ENCODE measurements around the gene PACS2. TPM values are rescaled to one million over a fixed set of nuclear protein-coding genes. Genes with fewer than 3 reads are reported as not detected.

Gene PACS2
- total RNA-seq, 2 experiments from 2014 or later, result 28.3 to 29.9 TPM

GRCh38 chr14:105388976-105389375 is 74.4 kb downstream of the PACS2 start:
- CTCF ChIA-PET, result interaction anchor here (0.6 kb wide), 1 partner anchor 34 kb away, joined by 5 read pairs; no protein-coding TSS in a partner anchor
- no peaks in the 10 kb centered on the region for H3K27me3 Mint-ChIP-seq
- no peak for DNase-seq
- no peaks in the 10 kb centered on the region for H3K9me3 Mint-ChIP-seq
- peaks cover 15% of the 10 kb centered on the region for H3K4me1 Mint-ChIP-seq
- POLR2A ChIA-PET, result interaction anchor here (0.9 to 1.8 kb wide), 2 partner anchors 9 to 13 kb away, joined by 3 to 11 read pairs; partner anchors contain the start of gene TEX22
- no peaks in the 10 kb centered on the region for H3K36me3 Mint-ChIP-seq (ENCODE audit: low read depth)
- H3K27ac Mint-ChIP-seq, result no peak overlapping the region
- no peak overlapping the region for H3K4me3 Mint-ChIP-seq

GRCh38 chr14:105389534-105389933 is 75.0 kb downstream of the PACS2 start:
- Mint-ChIP-seq H3K4me3 (no peak overlapping the region), H3K27me3 (no peaks in the 10 kb centered on the region), H3K27ac (no peak overlapping the region), H3K4me1 (peaks cover 15% of the 10 kb centered on the region), H3K9me3 (no peaks in the 10 kb centered on the region), H3K36me3 (ENCODE audit: low read depth) (no peaks in the 10 kb centered on the region)
- DNase-seq, result no peak
- ChIA-PET POLR2A (interaction anchor here (0.8 to 1.8 kb wide), 3 partner anchors 9 to 15 kb away, joined by 3 to 11 read pairs (median 5); partner anchors contain the start of gene TEX22), CTCF (interaction anchor here (0.6 to 1.3 kb wide), 5 partner anchors 8 to 91 kb away, joined by 3 to 5 read pairs (median 3); partner anchors contain the start of gene TEX22)

- Mint-ChIP-seq H3K4me3 (no peak overlapping the region), H3K36me3 (ENCODE audit: low read depth) (no peaks in the 10 kb centered on the region), H3K27me3 (no peaks in the 10 kb centered on the region), H3K9me3 (no peaks in the 10 kb centered on the region), H3K4me1 (peaks cover 15% of the 10 kb centered on the region), H3K27ac (no peak overlapping the region)
- ChIA-PET CTCF (interaction anchor here (0.7 to 1.3 kb wide), 4 partner anchors 8 to 90 kb away, joined by 3 to 4 read pairs (median 3); partner anchors contain the start of gene TEX22), POLR2A (interaction anchor here (0.8 to 1.8 kb wide), 3 partner anchors 8 to 96 kb away, joined by 3 to 11 read pairs (median 5); partner anchors contain the start of genes CRIP1 and TEX22)
- no peak for DNase-seq
Observed at GRCh38 chr14:105389976-105390848, 75.7 kb downstream of the PACS2 start.

GRCh38 chr14:105390849-105391500 is 76.4 kb downstream of the PACS2 start:
- ChIA-PET POLR2A (interaction anchor here (1.2 kb wide), 1 partner anchor 95 kb away, joined by 3 read pairs; the partner anchor contains the start of gene CRIP1), CTCF (no interaction called here)
- Mint-ChIP-seq H3K27ac (no peak overlapping the region), H3K4me3 (no peak overlapping the region), H3K27me3 (no peaks in the 10 kb centered on the region), H3K9me3 (no peaks in the 10 kb centered on the region), H3K36me3 (ENCODE audit: low read depth) (no peaks in the 10 kb centered on the region), H3K4me1 (peaks cover 15% of the 10 kb centered on the region)
- DNase-seq, result no peak

GRCh38 chr14:105391541-105391940 is 77.0 kb downstream of the PACS2 start:
- DNase-seq, result no peak
- H3K9me3 Mint-ChIP-seq, result no peaks in the 10 kb centered on the region
- H3K27ac Mint-ChIP-seq, result no peak overlapping the region
- H3K4me1 Mint-ChIP-seq, result peaks cover 15% of the 10 kb centered on the region
- POLR2A ChIA-PET, result interaction anchor here (1.2 to 1.5 kb wide), 2 partner anchors 95 to 99 kb away, joined by 3 read pairs; partner anchors contain the start of gene CRIP1
- H3K36me3 Mint-ChIP-seq (ENCODE audit: low read depth), result no peaks in the 10 kb centered on the region
- no peaks in the 10 kb centered on the region for H3K27me3 Mint-ChIP-seq
- H3K4me3 Mint-ChIP-seq, result no peak overlapping the region
- CTCF ChIA-PET, result no interaction called here

GRCh38 chr14:105392131-105393090 is 77.9 kb downstream of the PACS2 start:
- Mint-ChIP-seq H3K4me1 (peaks cover 15% of the 10 kb centered on the region), H3K9me3 (no peaks in the 10 kb centered on the region), H3K27ac (no peak overlapping the region), H3K4me3 (no peak overlapping the region), H3K36me3 (ENCODE audit: low read depth) (no peaks in the 10 kb centered on the region), H3K27me3 (no peaks in the 10 kb centered on the region)
- ChIA-PET CTCF (no interaction called here), POLR2A (interaction anchor here (0.6 to 1.5 kb wide), 2 partner anchors 19 to 98 kb away, joined by 3 read pairs; no protein-coding TSS in a partner anchor)
- no peak for DNase-seq

GRCh38 chr14:105393151-105393550 is 78.6 kb downstream of the PACS2 start:
- Mint-ChIP-seq H3K27me3 (no peaks in the 10 kb centered on the region), H3K4me3 (no peak overlapping the region), H3K27ac (no peak overlapping the region), H3K36me3 (ENCODE audit: low read depth) (no peaks in the 10 kb centered on the region), H3K4me1 (peaks cover 19% of the 10 kb centered on the region), H3K9me3 (no peaks in the 10 kb centered on the region)
- no peak for DNase-seq
- CTCF ChIA-PET, result no interaction called here
- POLR2A ChIA-PET, result no interaction called here

GRCh38 chr14:105394714-105395537 is 80.4 kb downstream of the PACS2 start:
- Mint-ChIP-seq H3K4me1 (peaks cover 26% of the 10 kb centered on the region), H3K4me3 (no peak overlapping the region), H3K27ac (no peak overlapping the region), H3K36me3 (ENCODE audit: low read depth) (peaks cover 10% of the 10 kb centered on the region), H3K9me3 (no peaks in the 10 kb centered on the region), H3K27me3 (no peaks in the 10 kb centered on the region)
- CTCF ChIA-PET, result no interaction called here
- DNase-seq, result no peak
- POLR2A ChIA-PET, result no interaction called here

GRCh38 chr14:105395538-105395854 is 80.9 kb downstream of the PACS2 start:
- Mint-ChIP-seq H3K9me3 (no peaks in the 10 kb centered on the region), H3K27me3 (no peaks in the 10 kb centered on the region)
- POLR2A ChIA-PET, result no interaction called here

GRCh38 chr14:105397350-105397931 is 82.9 kb downstream of the PACS2 start:
- Mint-ChIP-seq H3K4me1 (peaks cover 23% of the 10 kb centered on the region), H3K4me3 (peak overlapping the region; percentile 44), H3K36me3 (ENCODE audit: low read depth) (peaks cover 28% of the 10 kb centered on the region), H3K27ac (peak overlapping the region; percentile 65), H3K27me3 (no peaks in the 10 kb centered on the region), H3K9me3 (peaks cover 4% of the 10 kb centered on the region)
- POLR2A ChIA-PET, result interaction anchor here (0.6 to 2.2 kb wide), 11 partner anchors 8 to 377 kb away, joined by 3 to 11 read pairs (median 5); partner anchors contain the start of gene CDCA4
- DNase-seq, result no peak
- CTCF ChIA-PET, result interaction anchor here (0.7 to 2.3 kb wide), 3 partner anchors 8 to 131 kb away, joined by 3 to 9 read pairs (median 5); no protein-coding TSS in a partner anchor

More at GRCh38 chr14:105395538-105395854, 80.9 kb downstream of the PACS2 start:
- CTCF ChIA-PET, result no interaction called here
- Mint-ChIP-seq H3K27ac (no peak overlapping the region), H3K4me3 (no peak overlapping the region), H3K36me3 (ENCODE audit: low read depth) (peaks cover 16% of the 10 kb centered on the region), H3K4me1 (peaks cover 26% of the 10 kb centered on the region)
- DNase-seq, result no peak

GRCh38 chr14:105398044-105398725 is 83.6 kb downstream of the PACS2 start, which contains the start of gene TEX22:
Gene TEX22 (plus strand): TSS chr14:105398538. CDS start chr14:105399341, 803 bp downstream.
- peak; percentile 89 for DNase-seq
- Mint-ChIP-seq H3K36me3 (ENCODE audit: low read depth) (peaks cover 28% of the 10 kb centered on the region), H3K27ac (peak within 1 kb of the TSS; percentile 82), H3K4me1 (peaks cover 23% of the 10 kb centered on the region), H3K4me3 (peak within 1 kb of the TSS; percentile 89), H3K9me3 (peaks cover 4% of the 10 kb centered on the region), H3K27me3 (no peaks in the 10 kb centered on the region)
- ChIA-PET POLR2A (interaction anchor here (0.6 to 2.3 kb wide), 17 partner anchors 9 to 377 kb away, joined by 3 to 11 read pairs (median 5); partner anchors contain the start of gene CDCA4), CTCF (interaction anchor here (0.7 to 2.3 kb wide), 4 partner anchors 9 to 131 kb away, joined by 3 to 9 read pairs (median 4); no protein-coding TSS in a partner anchor)

Data from activated CD4-positive, alpha-beta memory T cell treated with anti-CD3 and anti-CD28 coated beads, Interleukin-2, amount 10 ng/mL, durations not matched to agents 7 days and 5 days (primary cell).